ENCODE results near the gene ESYT2.

The ESYT2 gene

DNA sequence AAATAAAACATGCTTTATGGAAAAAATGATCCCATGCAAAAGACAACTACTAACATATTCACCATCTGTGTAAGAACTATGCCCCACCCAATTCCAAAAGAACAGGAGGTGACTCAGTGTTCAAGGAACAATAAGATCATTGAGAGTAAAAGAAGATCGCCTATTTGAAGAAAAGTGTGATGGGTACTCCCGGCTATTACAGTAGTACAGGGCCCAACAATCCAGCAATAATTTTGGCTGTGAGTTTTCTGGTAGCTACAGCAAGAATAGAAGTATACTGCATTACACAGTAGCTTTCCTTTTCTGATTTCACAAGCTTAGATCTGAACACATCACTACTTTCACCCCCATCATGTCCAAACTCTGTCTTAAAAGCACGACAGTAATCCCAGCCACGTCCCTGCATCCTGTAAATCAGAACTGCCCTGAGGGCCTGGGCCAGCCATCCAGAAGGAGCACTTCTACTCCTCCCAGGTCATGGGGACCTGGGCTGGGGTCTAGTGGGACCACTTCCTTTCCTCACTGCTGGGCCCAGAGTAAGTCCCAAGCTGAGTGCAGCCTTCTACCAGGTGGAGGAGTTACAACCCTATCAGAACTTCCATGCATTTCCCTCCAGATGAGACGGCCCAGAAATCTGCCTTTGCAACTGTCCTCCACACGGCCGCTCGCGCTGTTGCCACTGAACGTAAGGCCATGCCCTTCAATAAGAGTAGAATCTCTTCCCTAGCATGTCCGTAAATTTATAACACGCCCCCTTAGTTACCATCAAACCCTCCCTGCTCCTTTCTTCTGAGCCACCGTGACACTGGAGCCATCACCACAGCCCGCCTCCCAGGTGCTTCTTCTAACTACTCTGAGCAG is 7.9 kb downstream of the ESYT2 start:
- DNase-seq: no peak

DNA sequence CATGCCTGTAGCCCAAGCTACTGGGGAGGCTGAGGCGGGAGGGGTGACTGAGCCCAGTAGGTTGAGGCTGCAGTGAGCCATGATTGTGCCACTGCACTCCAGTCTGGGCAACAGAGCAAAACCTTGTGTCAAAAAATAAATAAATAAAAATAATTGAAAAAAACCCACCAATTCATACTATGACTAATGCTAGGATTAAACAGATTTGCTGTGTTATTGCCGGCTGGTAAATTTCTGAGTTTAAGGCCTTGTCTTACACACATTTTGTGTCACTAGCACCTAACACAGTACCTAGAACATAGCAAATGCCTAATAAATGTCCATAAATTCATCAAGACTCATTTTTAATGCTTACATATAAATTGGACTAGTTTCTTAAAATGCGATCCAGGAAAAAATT is 8.7 kb downstream of the ESYT2 start:
- no peak for DNase-seq

DNA sequence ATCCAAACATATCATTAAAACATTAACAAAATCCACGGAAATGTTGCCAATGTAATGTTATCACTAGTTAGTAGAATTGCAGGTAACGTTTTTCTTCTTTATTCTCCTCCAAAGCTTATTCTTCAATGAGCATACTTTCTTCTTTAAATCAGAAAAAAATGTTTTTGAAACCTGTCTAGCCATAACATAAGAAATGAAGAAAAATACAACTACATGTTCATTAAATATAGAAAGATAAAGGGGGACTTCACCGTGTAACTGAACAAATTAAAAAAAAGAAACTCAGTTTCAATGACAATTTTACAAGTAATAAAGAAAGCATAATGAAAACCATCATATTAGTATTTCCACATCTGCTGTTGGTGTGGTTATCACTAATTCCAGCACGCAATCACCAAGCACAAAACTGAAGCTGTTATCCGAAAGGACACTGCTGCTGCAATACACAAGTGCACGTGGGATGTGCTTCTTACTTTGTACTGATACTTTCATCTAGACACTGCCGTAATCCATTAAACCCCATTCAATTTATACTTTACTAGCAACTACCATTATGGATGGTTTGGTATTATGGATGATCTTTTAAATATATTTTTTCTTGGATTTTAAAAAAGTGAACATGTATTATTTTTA is 9.6 kb downstream of the ESYT2 start:
- DNase-seq: no peak

DNA sequence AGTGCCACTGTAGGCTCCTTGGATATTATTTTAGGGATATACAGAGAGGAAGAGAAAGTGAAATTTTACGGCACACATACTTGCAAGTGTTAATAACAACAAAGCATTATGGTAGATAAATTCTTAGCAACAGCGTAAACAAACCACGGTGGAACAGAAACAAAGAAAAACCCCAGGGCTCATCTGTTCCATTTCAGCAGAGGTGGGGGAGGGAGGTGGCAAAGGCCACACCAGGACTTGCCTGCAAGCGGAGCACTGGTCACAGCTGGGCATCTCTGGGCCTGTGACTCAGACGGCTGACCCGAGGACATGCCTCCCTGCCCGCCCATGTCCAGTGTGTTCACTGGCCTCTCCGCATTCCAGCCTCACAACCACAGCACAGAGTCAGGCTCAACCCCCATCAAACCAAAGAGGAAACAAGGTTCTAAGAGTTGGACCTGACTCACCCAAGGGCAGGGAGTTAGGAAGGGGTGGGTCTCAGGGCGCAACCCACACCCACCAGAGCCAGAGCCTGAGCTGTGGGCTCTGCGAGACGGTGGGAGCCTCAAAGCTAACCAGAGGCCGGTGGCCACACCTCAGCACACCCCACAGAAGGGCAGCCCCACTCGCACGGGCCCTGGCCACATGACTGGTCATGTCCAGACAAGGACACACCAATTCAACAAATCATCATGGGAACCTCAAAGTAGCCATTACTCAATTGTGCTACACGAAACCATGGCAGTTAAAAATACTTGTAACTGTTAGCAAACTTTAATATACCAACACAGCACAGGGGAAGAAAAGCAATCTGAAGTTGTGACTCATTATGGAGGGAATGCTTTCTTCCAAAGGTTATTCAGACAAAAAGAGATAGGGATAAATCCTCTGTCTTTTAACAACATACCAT is 10.7 kb downstream of the ESYT2 start:
- peak; percentile 49 for DNase-seq

DNA sequence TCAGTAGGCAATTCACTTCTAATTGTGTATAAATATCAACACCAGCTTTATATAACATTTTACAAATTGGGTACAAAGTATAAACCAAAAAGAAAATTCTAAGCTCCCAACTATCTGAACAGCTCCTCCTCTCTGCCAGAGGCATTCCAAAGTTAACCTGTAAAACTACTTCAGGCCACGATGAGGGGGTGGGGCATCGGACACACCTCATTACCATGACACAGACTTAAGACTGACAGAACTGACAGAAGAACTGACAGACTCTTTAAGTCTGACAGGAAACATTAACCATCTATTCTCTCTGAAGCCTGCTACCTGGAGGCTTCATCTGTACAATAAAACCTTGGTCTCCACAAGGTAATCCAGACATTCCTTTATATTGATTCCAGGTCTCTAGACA is 12.3 kb downstream of the ESYT2 start:
- no peak for DNase-seq

DNA sequence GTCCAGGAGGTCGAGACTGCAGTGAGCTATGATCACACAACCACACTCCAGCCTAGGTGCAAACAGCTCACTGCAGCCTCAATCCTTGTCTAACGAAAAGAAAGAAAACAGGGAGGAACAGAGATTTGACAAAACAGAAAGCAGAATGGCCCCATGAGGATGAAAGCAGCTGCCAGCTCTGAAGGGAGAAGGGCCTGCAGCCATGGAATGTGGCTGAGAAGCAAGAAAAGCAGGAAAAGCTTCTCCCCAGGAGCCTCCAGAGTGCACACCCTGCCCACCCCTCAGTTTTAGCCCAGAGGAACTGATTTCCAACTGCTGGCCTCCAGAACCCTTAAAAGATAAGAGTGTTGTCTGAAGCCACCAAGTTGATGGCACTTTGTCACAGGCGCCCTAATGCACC is 13.0 kb downstream of the ESYT2 start:
- no peak for DNase-seq

DNA sequence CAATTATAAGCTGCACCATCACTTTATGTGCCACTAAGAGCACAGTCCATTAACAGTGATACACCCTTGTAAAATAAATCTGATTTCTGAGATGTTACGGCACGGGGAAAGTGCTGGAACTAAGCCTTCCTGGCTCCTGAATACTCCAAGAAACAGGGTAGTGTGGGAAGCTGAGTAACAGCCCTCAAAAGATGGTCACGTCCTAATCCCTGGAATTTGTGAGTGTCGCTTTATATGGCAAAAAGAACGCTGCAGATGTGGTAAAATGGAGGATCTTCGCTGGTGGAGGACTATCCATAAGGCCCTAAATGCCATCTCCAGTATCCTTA is 13.5 kb downstream of the ESYT2 start:
- no peak for DNase-seq

DNA sequence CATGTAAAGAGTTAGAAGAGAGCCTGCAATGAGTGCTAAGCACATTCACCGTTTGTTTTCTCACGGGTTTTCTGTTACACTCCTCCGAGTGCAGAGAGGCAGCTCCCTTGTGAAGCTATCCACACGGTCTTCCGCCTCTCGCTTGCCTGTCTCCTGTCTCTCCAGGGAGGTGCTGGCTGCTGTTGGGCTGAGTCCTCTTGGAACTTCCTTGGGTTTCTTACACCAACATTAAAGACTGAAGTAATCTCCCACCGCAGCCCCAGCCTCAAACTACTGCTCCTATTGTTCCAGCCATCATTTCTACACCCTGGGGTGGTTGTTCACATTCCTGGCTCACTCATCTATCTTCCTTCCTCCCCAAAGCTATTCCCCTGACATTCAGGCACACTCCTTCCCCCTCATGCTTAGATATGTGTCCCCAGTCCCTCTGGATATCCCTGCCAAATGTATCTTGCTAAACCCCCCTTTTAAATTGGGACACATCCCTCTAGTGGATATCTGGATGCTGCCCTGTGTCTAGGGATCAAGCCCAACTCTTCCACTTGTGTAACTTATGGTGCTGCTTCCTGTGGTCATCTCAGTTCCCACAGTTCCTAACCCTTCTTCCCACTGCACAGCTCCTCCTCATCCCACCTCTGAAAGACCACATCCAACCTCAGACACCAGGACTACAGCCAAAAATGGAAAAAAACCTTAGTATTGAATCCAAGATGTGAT is 14.1 kb downstream of the ESYT2 start:
- DNase-seq: no peak

DNA sequence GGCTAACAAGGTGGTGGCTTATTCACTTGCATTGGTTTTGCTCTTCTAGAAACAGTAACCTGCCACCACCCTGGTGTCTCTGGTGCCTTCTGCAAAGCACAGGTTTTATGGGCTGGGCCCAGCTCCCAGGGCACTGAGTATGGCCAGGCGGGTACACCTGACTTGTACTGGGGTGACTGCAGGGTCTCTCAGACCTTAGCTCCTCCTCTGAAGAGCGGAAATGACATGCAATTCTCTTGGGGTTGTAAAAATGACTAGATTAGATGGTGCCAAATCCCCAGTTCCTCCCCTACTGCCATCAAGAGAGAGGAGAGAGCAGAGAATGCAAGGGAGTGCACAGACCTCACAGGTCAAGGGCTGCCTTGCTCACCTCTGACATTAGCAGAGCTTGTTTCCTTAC is 14.7 kb downstream of the ESYT2 start:
- DNase-seq: peak; percentile 20

DNA sequence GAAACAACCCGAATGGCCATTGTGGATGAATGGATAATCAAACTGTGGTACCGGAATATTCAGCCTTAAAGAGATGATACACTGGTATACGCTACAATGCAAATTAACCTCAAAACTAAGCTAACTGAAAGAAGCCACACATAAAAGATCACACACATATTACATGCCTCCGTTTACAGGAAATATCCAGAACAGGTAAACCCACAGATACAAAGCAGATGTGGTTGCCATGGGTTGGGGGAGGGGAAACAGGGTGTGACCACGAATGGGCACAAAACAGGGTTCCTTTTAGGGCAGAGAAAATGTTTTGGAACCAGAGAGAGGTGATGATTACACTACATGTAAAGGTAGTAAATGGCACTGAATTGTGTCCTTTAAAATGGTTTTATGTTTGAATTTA is 16.6 kb downstream of the ESYT2 start:
- peak; percentile 35 for DNase-seq

DNA sequence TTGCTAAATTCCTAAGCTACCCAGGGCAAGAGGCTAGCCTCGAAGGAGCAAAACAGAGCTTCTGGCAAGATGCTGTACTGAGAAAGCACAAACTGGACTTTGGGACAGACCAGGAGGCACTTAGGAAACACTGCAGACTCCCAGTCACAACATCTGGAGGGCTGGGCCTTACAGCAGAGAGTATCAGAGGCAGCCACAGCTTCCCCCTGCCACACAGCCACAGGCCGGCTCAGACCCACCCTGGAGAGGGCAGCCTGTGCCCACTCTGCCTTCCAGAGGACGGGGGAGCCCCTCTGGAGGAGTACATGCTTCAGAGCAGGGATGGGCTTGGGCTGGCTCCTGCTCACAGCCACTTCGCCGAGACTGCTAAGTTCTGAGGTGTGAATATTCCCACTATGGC is 17.4 kb downstream of the ESYT2 start:
- no peak for DNase-seq

DNA sequence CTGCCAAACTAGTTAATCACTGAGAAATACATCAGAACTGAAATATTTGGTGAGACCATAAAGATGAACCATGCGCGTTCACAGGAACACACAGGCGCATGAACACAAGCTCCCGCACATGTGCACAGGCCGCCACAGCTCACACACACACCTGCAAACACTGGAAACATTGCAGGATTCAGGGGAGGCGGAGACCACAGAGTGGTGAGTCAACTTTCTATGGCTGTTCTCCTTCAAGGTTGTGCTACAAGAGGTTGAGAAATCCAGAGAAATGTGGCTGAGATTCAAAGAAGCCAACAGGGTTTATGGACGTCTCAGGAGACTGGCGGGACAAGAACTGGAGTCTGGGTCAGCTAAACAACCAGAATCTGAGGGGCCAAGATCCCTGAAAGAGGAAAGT is 17.8 kb downstream of the ESYT2 start:
- peak; percentile 53 for DNase-seq

DNA sequence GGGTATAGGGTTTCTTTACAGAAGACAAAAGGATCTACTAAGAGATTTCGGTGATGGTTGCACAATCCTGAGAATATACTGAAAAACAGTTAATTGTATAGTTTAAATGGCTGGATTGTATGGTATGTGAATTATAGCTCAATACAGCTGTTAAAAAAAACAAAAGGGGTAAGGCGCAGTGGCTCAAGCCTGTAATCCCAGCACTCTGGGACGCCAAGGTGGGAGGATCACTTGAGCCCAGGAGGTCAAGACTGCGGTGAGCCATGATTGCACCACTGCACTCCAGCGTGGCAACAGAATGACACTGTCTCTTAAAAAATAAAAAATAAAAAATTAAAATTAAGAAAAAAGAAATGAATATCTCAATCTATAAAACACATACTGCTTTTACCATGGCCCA is 18.5 kb downstream of the ESYT2 start:
- DNase-seq: no peak

DNA sequence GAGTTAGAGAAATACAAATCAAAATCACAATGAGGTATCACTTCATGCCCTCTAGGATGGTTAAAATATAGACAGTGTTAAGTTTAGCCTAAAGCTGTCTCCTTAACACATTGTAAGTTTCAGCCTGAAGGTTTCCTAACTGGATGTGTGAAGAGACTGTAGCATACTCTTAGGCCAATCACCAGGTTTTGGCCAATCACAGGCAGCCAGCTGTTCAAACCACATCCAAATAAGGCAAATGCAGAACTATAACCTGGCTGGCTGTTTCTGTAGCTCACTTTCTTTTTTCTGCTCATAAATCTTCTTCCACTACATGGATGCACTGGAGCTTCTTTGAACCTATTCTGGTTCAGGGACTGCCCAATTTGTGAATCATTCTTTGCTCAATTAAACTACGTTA is 19.7 kb downstream of the ESYT2 start:
- no peak for DNase-seq

DNA sequence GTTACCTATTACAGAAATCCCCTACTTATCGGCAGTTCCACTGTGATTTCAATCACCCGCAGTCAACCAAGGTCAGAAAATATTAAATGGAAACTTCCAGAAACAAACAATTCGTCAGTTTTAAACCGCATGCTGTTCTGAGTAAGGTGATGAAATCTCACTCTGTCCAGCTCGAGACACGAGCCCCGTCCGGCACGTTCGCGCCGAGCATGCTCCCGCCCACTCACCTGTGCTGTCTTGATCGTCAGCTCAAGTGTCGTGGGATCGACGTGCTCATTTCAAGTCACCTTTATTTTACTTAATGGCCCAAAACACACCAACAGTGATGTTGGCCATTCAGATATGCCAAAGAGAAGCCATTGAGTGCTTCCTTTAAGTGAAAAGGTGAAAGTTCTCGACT is 21.2 kb downstream of the ESYT2 start:
- no peak for DNase-seq

DNA sequence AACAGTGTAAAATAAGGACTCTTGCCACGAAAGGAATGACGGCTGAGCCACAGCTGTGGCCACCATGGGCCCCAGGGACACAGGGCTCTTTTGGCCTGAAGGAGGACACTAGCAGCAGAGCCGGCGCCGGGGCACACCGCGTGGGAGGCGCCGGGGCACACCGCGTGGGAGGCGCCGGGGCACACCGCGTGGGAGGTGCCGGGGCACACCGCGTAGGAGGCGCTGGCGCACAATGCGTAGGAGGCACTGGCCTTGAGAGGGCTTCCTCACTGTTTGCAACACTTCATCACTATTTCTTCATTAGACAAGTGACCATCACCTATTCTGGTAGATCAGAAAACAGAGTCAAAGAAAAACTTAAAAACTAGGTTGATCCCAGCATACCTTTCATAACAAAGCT is 23.4 kb downstream of the ESYT2 start:
- DNase-seq: no peak

DNA sequence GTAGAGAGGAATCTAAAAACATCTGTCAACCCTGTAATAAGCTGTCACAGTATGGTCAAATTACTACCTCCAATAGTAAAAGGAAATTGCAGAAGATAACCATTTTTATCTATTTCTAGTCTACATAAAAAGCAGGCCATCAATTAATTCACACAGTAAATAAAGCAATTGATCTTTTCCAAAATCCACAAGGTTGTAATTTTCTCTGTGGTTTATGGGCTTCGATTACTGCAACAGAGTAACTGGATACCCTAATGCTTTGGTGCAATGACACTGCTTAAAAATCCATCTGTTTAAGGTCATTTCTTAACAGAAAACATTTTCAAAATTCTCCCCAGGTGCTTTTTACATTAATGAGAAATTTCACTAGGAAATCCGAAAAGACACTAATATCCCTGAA is 23.9 kb downstream of the ESYT2 start:
- no peak for DNase-seq

DNA sequence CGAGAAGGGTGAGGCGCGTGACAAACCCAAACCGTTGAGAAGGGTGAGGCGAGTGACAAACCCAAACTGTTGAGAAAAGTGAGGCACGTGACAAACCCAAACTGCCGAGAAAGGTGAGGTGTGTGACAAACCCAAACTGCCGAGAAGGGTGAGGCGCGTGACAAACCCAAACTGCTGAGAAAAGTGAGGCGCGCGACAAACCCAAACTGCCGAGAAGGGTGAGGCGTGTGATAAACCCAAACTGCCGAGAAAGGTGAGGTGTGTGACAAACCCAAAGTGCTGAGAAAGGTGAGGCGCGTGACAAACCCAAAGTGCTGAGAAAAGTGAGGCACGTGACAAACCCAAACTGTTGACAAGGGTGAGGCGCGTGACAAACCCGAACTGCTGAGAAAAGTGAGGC is 25.0 kb downstream of the ESYT2 start:
- no peak for DNase-seq

DNA sequence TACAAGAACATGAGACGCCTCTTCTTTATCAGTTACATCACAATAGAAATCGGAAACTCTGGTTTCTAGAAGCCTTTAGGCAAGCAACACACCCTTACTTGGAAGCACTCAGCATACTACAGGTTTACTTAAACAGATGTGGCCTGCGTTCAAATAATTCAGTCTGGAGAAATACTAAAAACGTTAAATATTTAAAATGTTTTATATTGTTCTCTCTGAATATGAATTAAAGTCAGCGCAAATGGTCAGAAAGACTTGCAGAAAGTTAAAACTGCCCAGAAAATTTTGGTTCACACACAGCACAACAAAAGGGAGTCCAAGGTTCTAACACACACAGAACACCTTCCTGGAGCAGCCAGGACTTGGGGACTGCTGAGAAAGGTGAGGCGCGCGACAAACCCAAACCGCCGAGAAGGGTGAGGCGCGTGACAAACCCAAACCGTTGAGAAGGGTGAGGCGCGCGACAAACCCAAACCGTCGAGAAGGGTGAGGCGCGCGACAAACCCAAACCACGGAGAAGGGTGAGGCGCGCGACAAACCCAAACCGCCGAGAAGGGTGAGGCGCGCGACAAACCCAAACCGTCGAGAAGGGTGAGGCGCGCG is 25.8 kb downstream of the ESYT2 start:
- DNase-seq: no peak

DNA sequence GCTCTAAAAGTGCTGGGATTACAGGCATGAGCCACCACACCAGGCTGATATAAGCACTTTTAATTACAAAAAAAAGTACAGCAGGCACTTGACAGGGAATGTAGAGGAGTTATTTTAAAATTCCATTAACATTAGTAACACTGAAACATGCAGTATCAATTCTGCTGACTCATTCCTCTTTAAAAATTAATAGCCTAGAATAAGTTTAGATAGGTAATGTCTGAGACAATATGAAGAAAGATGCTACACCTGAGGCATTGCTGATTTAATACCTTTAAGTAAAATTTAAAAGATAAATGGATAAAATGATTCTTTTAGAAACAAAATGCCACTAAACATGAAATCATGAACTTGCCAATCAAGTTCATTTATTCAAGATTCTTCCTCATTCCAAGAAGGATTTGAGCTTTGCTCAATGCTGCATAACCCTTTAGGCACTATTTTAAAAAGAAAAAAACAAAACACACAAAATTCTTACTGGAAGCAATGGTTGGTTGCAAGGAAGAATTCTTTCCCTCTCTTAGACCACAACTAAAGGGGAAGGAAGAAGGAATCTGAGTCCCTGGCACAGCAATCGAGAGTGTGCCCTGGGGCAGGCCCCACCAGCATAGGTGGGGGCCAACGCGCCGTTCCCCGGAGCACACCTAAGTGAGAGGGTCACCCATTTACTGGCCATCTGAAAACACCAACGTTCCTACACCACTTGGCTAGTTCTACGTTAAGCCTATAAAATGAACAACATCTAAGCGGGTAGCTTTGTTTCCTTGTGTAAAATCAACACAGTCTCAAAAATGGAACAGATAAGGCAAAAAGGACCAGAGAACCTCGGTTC is 26.6 kb downstream of the ESYT2 start:
- no peak for DNase-seq

DNA sequence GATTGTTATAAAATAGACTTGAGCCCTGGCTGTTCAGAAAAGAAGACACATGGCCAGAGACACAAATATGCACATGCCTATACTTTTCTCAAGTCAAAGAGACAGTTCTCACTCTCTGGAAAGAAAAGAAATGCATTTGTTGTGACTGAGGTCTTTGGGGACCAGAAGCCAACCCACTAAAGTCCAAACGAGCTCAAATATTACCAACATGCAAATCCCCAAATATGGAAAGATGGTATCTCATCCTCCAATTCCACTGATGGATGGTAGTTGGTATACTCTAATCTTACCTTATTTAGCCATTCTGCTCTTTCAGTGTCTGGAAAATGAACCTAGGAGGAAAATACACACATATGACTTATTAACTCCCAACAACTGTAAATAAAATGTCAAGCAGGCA is 30.6 kb downstream of the ESYT2 start:
- DNase-seq: no peak

DNA sequence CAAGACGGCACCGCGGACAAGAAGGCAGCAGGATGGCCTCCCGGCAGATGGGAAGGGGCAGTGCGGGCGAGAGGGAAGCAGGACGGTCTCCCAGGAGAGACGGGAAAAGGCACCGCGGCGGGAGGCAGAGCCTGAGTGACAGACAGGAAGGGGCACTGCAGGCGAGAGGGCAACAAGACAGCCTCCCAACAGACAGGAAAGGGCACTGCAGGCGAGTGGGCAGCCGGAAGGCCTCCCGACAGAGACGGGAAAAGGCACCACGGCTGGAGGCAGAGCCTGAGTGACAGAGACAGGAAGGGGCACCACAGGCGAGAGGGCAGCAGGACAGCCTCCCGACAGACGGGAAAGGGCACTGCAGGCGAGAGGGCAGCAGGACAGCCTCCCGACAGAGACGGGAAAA is 32.6 kb downstream of the ESYT2 start:
- no peak for DNase-seq
